GM12892 (cell line): ENCODE measurements around the gene CHST8.

Experiments
- POLR2A ChIP-seq: IDR thresholded peaks from 2 replicates; pipeline ENCODE4 v1.6.1; 2011; ENCODE audit warnings: low read depth, low read length, control low read depth
- POLR2AphosphoS5 ChIP-seq: IDR thresholded peaks from 2 replicates; pipeline ENCODE4 v1.6.1; 2011; ENCODE audit warnings: low read depth, low read length, control low read depth
- TAF1 ChIP-seq: IDR thresholded peaks from 2 replicates; pipeline ENCODE4 v1.6.1; 2011; ENCODE audit warnings: low read depth, mild to moderate bottlenecking, control low read depth, low read length, borderline replicate concordance

DNA sequence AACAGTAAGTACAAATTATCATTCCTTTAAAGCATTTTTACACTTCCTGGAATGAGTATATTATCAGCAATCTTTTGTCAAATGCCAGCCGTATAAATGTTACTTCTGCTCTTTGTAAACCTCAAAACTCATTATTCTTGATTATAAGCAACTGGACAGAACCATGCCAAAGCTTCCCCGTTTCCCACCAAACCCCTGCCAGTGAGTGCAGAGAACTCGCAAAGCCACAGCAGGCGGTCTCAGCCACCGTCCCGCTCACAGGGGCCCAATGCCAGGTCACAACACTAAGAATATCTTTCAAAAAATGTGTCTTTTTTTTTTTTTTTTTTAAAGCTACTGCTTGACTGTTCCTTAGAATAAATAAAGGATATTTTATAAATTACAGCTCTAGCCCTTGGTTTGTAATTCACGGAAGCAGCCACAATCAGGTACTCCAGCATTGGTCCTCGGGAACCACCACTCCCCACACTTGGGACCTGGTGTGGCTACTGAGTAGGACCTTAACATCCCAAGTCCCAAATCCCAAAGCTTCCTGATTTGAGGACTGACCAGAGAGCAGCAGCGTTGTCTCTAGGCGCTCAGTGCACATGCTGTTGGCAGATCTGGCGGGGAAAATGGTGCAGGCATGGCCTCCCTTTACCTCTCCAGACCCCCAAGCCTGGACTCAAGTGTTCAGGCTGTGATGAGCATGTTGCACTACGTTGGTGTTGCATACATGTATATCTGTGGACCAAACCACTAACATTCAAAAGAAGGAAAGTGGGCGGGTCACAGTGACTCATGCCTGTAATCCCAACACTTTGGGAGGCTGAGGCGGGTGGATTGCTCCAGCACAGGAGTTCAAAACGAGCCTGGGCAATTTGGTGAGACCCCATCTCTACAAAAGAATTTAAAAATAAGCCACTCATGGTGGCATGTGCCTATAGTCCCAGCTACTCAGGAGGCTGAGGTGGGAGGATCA is 193.9 kb downstream of the CHST8 start:
- TF ChIP-seq POLR2A (no peak), POLR2AphosphoS5 (no peak), TAF1 (no peak)
